ENCODE results near the gene DARS1. TPM values are rescaled to one million over a fixed set of nuclear protein-coding genes. Genes with fewer than 3 reads are reported as not detected.

The DARS1 gene
- total and polyA plus RNA-seq, 10 donors: 56.2 to 88.6 (median 66.1) TPM

GRCh38 chr2:135984199-135985017, 1.0 kb downstream of the DARS1 start:
- 9 to 16% (median 12%) methylated on average over 6 of the region's 6 CpGs for WGBS, 5 donors
- Histone ChIP-seq H3K4me1 (peaks cover 16 to 66% (median 36%) of the 10 kb centered on the region in 6 donors), H3K27me3 (replicated peaks in 1 of 7) (no peaks in the 10 kb centered on the region), H3K27ac (peak overlapping the region; percentile 97 to 100 (median 98)), H3K36me3 (peaks cover 0 to 34% (median 10%) of the 10 kb centered on the region in 6 donors), H3K9me3 (no peaks in the 10 kb centered on the region), H3K4me3 (peak overlapping the region; percentile 79 to 98 (median 86))
- no peak for DNase-seq
- intact Hi-C loops (cut with DNase I; ENCODE audit: low total_unique reads): no loop called here
- TF ChIP-seq, protein P1, sequence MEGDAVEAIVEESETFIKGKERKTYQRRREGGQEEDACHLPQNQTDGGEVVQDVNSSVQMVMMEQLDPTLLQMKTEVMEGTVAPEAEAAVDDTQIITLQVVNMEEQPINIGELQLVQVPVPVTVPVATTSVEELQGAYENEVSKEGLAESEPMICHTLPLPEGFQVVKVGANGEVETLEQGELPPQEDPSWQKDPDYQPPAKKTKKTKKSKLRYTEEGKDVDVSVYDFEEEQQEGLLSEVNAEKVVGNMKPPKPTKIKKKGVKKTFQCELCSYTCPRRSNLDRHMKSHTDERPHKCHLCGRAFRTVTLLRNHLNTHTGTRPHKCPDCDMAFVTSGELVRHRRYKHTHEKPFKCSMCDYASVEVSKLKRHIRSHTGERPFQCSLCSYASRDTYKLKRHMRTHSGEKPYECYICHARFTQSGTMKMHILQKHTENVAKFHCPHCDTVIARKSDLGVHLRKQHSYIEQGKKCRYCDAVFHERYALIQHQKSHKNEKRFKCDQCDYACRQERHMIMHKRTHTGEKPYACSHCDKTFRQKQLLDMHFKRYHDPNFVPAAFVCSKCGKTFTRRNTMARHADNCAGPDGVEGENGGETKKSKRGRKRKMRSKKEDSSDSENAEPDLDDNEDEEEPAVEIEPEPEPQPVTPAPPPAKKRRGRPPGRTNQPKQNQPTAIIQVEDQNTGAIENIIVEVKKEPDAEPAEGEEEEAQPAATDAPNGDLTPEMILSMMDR (IDR thresholded peaks at IDR 0.05 in 8 of 11, conservative IDR thresholded peaks at IDR 0.05 in 3 of 11): no peak
- TF ChIP-seq POLR2AphosphoS5 (IDR thresholded peaks at IDR 0.05) (no peak), POLR2A (IDR thresholded peaks at IDR 0.05) (no peak)

DNA sequence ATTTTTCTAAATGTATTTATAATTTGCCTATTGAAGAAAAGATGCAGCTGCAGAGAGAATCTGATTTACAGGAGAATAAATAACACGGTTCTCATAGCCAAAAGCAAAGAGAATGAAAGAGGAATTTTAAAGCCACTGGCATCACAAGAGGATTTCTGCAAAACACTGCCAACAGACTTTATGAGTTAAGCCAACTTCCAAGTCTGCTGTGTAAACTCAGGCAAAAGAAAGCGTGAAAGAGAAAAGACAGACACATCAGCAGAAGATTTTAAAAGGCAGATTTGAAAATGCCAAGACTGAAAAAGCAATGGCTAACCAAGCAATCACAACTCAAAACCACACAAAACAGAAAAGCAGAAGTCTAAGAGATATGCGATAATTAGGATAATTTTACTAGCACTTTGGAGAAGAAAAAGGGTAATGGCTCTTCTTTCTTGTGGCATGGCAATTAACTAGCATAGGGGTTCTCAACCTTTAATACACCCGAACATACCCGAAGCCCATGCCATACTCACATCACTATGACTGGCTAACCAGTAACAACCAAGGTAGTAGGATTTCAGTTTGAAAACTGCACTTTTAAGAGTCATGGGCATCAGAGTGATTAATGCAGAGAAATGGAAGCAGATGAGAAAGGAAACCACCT, 4.9 kb downstream of the DARS1 start:
- Histone ChIP-seq H3K27me3 (replicated peaks in 1 of 7) (no peaks in the 10 kb centered on the region), H3K36me3 (peaks cover 3 to 72% (median 32%) of the 10 kb centered on the region in 6 donors), H3K9me3 (no peaks in the 10 kb centered on the region), H3K27ac (peak overlapping the region in 4 of 8 donors; percentile 21 to 46 (median 26)), H3K4me3 (no peak overlapping the region), H3K4me1 (peaks cover 16 to 83% (median 34%) of the 10 kb centered on the region in 6 donors)
- intact Hi-C loops (cut with DNase I; ENCODE audit: low total_unique reads): no loop called here
- TF ChIP-seq, protein P1 (IDR thresholded peaks at IDR 0.05 in 8 of 11, conservative IDR thresholded peaks at IDR 0.05 in 3 of 11): no peak
- no peak for TF ChIP-seq POLR2AphosphoS5 (IDR thresholded peaks at IDR 0.05)
- no peak for TF ChIP-seq POLR2A (IDR thresholded peaks at IDR 0.05)
- WGBS, 5 donors: 70 to 81% (median 75%) methylated on average over 5 of the region's 5 CpGs
- DNase-seq: no peak

DNA sequence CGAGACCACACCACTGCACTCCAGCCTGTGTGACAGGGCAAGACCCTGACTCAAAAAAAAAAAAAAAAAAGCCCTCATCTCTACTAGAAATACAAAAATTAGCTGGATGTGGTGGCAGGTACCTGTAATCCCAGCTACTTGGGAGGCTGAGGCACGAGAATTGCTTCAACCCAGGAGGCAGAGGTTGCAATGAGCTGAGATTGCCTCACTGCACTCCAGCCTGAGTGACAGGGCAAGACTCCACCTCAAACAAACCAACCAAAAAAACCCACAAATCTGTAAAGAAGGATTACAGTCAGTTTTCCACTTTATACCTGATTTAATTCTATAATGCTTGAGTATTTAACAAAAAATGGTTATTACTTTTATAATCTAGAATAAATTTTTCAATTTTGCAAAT, 9.7 kb downstream of the DARS1 start:
- H3K9me3 ChIP-seq: peaks cover 0 to 8% (median 0%) of the 10 kb centered on the region in 8 donors
- H3K27ac ChIP-seq: no peak overlapping the region
- no peak for DNase-seq
- peaks cover 3 to 92% (median 30%) of the 10 kb centered on the region in 6 donors for H3K36me3 ChIP-seq
- no peak overlapping the region for H3K4me3 ChIP-seq
- TF ChIP-seq, protein P1 (IDR thresholded peaks at IDR 0.05 in 8 of 11, conservative IDR thresholded peaks at IDR 0.05 in 3 of 11): no peak
- TF ChIP-seq POLR2AphosphoS5 (IDR thresholded peaks at IDR 0.05) (no peak), POLR2A (IDR thresholded peaks at IDR 0.05) (no peak)
- peaks cover 0 to 69% (median 16%) of the 10 kb centered on the region in 6 donors for H3K4me1 ChIP-seq
- intact Hi-C loops (cut with DNase I; ENCODE audit: low total_unique reads): no loop called here
- H3K27me3 ChIP-seq (replicated peaks in 1 of 7): no peaks in the 10 kb centered on the region
- 84 to 95% (median 89%) methylated on average over 2 of the region's 2 CpGs for WGBS, 5 donors

GRCh38 chr2:135974036-135974435, 11.4 kb downstream of the DARS1 start:
- Histone ChIP-seq H3K27ac (no peak overlapping the region), H3K4me3 (no peak overlapping the region), H3K36me3 (peaks cover 3 to 89% (median 28%) of the 10 kb centered on the region in 6 donors), H3K27me3 (replicated peaks in 1 of 7) (no peaks in the 10 kb centered on the region), H3K9me3 (peaks cover 0 to 8% (median 0%) of the 10 kb centered on the region in 8 donors), H3K4me1 (peaks cover 0 to 52% (median 11%) of the 10 kb centered on the region in 6 donors)
- WGBS, 5 donors: 92 to 97% (median 95%) methylated on average over 5 of the region's 5 CpGs
- TF ChIP-seq, protein P1 (IDR thresholded peaks at IDR 0.05 in 8 of 11, conservative IDR thresholded peaks at IDR 0.05 in 3 of 11): no peak
- TF ChIP-seq POLR2A (IDR thresholded peaks at IDR 0.05): no peak
- TF ChIP-seq POLR2AphosphoS5 (IDR thresholded peaks at IDR 0.05): no peak
- DNase-seq: no peak
- intact Hi-C loops (cut with DNase I; ENCODE audit: low total_unique reads): no loop called here
